ENCODE results near the gene NMT1.

Gene NMT1

DNA sequence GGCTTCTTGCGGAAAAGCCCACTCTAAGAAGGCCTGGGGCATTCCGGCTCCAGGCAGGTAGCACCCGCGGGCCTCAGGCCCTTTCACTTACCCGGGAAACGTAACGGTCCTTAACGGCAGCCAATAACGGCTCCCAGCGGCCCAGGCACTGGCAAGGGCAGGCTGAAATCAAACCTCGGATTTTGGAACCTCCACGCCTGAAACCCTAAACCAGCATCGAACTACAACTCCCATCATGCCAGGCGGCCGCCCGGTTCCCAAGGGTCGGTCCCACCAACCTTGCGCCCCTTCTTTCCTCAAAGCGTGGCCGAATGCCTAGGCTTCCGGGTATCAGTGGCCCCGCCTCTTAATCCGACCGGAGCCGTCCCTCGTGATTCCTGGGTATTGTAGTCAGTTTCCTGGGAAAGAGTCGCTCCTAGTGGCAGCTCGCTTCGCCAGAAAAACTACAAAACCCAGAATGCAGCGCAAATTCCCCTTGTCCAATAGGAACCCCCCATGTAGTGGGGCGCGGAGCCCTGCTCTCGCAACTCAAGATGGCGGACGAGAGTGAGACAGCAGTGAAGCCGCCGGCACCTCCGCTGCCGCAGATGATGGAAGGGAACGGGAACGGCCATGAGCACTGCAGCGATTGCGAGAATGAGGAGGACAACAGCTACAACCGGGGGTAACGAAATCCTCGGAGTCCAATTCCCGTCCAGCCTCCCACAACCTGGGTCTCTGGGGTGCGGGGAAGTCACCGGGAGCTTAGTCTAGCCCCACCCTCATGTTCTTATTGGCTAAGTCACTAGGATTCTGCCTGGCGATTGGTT, at the start of gene NMT1:
NMT1 (plus strand) TSS at position 521 of the 809 bp plus-strand sequence; CDS start at position 534, 13 bp downstream.
- DNase-seq (ENCODE audit: low read depth): peak; percentile 89

DNA sequence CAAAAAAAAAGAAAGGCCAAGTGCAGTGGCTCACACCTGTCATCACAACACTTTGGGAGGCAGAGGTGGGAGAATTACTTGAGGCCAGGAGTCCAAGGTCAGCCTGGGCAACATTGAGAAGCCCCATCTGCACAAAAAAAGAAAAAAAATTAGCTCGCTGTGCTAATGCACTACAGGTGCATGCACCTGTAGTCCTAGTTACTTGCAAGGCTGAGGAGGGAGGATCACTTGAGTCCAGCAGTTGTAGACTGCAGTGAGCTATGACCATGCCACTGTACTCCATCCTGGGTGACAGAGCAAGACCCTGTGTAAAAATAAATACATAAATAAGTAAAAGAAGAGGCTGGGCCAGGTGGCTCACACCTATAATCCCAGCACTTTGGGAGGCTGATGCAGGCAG, 49.4 kb upstream of the NMT1 start:
- DNase-seq (ENCODE audit: low read depth): no peak

DNA sequence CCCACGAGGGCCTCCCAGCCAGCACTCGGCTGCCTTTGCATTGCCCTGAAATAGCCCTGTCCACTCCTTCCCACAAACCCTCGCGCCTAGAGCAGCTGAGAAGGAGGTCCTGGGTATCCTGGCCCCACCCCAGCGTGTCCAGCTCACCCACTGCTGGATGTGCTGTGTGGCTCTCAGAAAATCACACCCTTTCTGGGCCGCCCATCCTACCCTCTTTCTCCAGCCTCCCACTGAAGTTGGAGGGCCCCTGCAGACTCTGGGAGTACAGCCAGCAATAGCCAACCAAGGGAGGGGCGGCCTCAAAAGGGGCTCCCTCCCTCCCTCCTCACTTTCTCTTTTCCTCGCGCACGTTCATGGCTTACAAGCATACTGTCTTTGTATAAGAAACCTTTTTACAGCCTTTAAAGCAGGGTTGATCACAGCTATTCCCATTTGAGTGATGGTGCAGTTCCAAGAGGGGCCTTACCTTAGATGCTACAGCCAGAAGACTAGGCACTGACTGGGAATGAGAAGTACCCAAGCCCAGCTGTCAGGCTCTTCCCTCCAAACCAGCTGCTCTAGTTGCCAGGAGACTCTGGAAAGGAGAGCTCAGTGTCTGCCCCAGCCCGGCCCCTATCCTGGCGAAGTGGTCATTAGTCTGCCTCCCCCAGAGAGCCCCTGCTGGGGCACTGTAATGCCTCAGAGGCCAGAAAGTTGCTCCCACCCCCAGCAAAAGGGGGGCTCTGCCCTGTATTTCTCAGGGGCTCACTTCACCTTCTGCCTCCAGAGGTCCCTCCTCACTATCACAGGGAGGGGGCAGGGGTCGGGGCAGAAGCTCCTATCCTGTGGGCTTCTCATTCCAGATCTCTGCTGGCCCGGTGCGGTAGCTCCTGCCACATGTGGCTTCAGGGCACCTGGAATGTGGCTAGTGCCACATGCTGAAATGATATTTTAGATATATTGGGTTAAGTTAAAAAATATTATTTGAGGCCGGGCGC, 47.8 kb upstream of the NMT1 start:
- DNase-seq (ENCODE audit: low read depth): no peak

DNA sequence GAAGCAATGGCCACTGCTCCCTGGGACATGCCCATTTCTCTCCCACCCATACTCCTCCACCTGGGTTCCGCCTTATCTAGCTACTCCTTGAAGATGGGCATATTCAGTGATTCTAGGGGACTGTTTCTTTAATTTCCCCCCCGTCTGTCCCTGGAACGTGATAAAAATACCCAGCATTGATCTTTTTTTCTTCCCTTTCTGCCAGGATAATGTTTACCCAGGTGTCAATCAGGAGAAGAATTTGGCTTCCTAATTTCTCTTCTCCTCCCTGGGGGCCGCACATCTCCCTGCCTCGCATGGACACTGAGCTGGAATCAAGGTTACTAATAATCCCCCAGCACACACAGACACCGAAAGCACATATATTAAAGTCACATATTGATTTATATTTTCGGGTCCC, 44.9 kb upstream of the NMT1 start:
- DNase-seq (ENCODE audit: low read depth): no peak

DNA sequence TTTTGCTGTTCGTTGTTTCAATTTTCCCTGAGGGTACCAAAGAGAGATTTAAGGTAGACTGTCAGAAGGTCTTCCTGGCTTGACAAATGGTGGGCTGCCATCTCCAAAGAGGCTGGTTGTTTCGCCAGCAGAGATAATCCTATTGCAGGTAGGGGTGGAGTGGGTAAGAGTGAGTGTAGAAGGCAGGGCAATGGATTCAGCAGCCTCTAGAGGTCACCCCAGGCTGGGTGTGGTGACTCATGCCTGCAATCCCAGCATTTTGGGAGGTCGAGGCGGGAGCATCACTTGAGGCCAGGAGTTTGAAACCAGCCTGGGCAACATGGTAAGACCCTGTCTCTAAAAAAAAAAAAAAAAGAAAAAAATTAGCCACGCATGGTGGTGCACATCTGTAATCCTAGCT, 44.3 kb upstream of the NMT1 start:
- no peak for DNase-seq (ENCODE audit: low read depth)

DNA sequence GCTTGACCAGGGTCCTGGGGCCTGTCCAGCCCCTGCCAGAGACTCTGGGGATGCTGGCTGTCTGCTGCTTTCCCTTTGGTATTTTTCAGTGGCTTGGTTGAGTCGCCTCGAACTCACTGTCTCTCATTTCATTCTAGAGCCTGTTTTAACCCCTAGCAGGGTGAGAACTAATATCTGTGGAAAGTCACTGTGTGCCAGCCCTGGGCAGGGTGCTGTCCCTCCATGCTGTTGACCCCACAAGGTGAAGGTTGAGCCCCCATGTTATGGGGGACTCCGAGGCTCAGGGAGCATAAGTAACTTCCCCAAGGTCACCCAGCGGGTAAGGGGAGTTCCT, 42.6 kb upstream of the NMT1 start:
- DNase-seq (ENCODE audit: low read depth): no peak

DNA sequence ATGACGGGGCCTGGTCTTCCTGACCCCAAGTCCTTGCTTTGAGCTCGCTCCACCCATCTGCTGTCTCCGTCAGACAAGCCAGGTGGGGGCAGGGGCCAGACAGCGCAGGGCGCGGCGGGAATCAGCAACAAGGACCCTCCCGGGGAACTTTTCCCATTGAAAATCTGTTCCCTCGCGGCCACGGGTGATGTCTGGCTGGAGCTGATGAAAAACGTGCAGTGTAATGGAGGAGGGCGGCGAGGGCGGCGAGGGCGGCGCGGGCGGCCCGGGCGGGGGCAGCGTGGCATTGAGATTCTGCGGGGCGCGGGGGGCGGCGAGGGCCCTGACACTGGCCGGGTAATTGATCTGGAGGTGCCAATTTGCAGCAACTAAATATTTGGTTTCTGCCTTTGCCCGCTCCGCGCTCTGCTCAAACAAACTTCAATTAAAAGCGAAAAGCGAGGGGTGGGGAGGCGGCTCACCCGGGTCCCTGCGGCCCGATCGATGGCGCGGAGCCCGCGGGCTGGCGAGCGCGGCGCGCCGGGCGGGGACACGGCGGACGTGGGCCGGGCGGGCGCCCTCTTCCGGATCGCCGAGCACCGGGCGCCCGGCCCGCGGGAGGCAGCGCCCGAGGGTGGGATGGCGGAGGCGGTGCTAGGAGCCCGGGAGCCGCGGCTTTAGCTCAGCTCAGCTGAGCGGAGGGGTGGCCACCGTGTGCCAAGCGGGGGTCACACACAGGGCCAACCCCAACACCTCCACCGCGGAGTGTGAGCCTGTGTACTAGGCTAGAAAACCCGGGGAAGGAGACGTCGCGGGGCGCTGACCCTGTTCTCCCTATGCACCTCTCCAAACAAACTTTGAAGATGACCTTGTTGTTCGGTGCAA, 42.0 kb upstream of the NMT1 start:
- no peak for DNase-seq (ENCODE audit: low read depth)

DNA sequence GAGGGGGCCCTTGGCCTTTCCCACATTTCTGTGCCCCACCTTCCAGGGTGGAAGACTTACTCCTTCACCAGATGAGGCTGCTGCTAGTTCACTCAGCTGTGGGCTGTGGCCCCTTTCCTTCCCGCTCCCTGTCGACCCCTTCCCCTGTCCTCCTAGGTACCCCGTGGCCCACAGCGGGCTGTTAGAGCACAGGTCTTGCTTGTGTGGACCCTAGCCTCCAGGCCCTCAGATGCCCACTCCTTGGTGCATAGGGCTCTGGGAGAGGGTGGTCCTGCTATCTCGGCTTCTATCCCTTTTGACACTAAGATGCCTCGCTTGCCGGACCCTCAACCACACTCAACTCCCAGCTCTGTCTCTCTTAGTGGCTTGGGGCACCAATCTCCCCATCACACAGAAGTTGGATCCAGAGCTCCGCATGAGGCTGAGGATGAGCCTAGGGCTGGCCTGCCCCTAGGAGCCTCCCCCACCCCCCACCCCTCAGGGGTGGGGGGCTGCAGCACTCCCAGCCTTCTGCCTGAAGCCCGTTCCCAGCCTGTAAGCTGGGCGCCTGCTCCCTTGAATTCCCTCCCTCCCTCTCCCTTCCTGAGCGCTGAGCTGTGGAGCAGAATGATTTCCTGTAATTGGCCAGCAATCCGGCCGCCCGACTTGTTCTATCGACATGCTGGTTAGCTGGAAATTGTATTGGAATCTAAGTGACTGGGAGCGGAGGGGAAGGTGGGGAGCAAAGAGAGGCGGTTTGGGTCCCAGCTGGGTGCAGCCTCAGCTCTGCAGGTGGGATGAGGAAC, 40.6 kb upstream of the NMT1 start:
- DNase-seq (ENCODE audit: low read depth): no peak

DNA sequence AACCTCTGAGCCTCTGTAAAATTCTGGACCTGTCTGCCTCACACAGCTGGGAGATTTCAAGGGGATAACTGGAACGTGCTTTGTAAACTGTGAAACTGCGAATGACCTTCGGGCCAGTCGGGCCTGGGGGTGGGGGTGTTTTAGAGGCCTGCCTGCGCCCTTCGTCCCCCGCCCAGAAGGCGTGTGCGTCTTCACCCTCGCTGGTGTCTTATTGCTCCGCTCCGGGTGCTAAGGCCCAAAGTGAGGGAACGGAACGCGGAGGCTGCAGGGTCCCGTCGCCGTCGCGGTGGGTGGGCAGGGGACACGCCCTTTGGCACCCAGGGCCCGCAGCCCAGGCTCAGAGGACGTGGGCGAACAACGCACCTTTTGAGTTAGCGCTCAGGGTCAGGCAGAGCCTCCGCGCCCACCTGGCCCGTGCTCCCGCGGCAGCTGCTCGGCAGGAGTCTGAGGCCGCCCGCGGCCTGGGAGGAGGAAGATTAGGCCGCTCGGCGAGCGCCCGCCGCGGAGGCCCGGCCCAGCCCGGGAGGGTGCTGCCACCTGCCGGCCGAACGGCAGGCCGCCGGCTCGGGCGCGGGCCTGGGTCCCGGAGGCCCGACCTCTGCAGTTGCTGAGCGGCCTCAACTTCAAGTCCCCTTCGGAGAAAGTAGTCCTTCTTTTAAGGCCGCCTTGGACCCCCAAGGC, 39.4 kb upstream of the NMT1 start:
- peak; percentile 37 for DNase-seq (ENCODE audit: low read depth)

DNA sequence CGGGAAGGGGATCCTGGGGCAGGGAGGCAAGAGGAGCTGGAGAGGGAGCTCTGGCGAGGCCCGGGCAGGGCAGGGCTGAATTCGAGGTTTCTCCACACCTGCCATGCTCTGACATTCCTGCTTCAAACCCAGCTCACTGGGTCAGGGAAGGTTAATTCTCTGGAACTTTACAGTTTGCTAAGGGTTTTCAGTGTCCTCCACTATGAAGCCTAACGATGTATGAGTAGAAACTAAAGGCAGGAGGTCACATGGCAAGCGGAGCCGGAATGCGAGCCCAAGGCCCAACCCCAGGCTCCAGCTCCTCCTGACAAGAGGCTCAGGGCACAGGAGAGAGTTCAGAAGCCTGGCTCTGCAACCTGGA, 38.8 kb upstream of the NMT1 start:
- DNase-seq (ENCODE audit: low read depth): no peak

DNA sequence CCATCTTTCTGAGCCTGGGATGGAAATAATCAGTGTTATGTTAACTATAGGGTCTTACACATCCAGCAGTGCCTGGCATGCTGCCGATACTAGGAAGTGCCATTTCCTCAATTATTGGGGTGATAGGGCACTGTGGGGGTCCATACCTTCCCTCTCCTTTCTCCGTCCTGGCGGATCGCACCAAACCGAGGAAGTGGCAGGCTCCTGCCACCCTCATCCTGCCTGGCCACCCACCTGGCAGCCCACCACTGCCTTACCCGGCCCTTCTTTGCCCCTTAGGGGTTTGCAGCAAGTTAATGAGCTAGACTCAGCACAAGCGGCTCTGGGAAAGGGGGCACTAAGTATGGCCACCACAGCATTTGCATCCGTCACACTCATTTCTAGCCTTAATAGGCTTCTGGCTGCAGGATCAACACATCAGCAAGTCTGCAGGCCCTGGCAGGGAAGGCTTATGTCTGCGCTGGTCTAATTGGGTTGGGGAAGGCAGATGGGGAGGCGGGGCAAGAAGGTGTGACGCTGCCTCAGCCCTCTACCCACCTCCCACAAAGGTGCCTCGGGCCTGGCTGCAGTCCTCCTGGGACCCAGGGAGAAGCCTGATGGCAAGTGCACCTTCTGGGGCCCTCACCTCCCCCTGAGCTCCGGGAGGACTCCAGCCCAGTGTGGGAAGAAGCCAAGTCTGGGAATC, 38.3 kb upstream of the NMT1 start:
- no peak for DNase-seq (ENCODE audit: low read depth)

DNA sequence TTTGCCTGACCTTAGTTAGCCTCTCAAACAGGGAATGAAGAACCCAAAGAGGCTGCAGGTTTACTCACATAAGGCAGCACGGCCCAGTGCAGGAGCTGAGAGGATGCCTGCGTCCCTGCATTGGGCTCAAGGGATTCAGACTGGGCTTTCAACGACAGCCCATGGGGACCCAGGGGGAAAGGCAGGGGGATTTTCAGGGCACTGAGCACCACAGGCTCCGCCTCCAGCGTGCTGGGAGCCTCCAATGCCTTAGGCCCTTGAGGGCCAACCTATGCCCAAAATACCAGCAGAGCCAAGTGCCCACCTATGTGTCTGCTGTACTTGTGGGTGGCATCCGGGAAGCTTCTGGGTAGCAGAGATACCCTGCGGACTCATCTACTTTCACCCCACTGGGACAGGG, 32.0 kb upstream of the NMT1 start:
- DNase-seq (ENCODE audit: low read depth): no peak

DNA sequence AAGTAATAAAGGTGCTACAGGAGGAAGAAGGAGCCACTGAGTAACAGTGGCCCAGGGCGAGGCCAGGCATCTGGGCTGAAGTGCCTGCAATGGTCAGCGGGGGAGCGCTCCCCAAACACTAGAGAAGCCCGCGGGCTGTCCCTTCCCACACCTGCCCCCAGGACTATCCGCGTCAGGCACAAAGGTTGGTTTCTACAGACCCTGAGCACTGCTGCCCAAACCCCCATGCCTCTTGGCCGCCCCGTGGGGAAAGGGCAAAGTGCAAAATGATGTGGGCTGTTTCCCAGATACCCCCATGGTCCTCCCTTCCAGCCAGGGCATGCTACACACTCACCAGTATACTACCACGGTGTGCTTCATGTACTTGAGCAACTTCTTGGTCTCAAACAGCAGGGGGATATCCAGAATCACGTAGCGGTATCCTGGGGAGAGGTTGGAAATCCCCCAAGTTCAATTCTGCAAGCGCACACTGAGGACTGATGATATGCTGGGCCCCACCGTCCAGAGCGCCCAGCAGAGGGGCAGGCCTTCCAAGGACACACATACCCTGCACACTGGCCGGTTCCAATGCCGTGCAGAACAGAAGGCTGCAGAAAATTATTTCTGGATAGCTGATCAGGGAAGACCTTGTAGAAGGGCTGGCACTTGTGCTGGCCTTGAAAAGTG, 31.2 kb upstream of the NMT1 start:
- DNase-seq (ENCODE audit: low read depth): no peak

DNA sequence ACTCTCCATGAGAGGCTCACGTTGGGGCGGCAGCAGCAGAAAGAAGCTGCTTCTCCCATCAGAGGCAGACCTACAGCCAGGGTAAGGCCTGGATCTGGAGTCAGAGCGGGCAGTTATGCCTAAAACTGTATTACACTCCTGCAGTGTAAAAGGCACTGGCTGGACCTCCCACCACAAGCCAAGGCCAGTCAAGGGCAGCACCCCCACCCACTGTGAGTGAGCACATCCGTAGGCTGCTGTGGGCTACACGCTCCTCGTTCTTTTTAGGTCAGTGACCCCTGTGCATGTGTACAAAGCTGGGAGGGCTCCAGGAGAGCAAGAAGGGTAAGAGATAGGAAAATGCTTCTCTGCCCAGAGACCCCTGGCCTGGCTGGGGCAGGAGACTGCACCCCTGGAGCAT, 30.4 kb upstream of the NMT1 start:
- DNase-seq (ENCODE audit: low read depth): no peak

DNA sequence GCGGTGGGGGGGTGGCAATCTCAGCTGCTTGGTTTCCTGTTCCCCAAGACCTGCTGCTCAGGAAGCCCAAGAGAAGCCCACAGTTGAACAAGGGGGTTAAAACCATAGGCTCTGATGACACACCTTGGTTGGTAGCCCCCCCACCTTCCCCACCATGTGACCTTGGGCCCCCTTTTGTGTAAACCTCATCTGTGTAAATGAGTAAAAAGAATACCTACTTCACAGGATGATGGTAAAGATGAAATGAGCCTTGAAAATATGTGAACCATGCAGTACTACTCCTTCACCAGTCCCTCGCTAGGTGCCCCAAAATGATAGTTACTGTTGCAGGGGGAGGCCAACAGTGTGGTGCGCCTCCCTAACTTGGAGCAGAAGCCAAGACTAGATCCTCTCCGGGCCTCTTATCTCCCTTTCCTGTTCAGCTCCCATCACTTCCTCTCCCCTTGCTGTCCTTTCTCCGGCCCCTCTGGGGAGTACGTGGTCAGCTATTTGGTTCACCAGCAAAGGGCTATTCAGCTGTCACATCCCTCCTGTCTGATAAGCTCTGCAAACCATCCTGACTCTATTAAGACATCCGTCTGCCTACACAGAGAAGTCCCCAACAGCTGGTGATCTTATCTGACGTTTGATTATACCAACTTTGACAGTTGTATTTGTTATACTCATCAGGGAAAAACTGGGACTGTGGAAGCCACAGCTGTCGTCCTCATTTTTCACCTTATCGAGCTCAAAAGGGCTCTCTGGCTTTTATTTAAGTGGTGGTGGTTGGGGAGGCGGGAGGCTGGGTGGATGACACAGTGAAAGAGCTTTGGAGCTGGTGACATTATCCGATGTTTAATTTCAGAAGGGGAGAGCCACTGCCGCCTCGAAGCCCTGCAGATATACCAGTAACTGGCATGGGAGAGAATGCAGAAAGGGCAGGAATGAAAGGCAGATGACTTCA, 29.6 kb upstream of the NMT1 start:
- no peak for DNase-seq (ENCODE audit: low read depth)

DNA sequence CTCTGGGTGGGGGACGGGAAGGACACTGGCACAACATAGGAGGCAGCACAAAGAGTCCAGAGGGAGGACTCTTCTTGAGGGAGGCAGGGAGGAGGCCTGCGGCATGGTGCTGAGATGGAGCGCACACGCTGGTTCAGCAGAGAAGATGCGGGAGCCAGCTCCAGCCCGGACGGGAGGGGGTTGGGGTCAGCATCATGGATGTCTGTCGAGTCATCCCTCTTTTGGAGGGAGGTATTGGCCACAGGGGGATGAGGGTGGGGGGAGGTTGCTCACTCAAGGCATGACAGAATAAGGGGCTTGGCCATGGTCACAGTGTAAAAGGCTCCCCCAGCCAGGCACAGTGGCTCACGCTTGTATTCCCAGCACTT, 29.0 kb upstream of the NMT1 start:
- DNase-seq (ENCODE audit: low read depth): no peak

DNA sequence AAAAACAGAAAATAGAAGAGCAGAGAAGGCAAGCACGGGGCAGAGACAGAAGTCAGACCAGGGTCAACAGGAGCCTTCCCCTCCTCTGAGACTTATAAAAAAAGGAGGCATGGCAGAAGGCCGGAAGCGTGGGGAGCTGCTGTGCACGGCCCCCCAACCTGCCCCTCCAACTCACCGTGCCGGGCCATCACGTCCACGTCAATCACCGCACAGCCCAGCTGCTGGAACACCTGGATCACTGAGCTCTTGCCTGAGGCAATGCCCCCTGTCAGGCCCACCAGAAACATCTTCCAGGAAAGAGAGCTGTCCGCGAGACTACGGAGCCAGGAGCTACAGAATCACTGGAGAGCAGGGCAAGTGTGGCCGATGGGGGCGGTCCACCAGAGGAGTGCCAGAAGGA, 26.5 kb upstream of the NMT1 start:
- DNase-seq (ENCODE audit: low read depth): no peak

DNA sequence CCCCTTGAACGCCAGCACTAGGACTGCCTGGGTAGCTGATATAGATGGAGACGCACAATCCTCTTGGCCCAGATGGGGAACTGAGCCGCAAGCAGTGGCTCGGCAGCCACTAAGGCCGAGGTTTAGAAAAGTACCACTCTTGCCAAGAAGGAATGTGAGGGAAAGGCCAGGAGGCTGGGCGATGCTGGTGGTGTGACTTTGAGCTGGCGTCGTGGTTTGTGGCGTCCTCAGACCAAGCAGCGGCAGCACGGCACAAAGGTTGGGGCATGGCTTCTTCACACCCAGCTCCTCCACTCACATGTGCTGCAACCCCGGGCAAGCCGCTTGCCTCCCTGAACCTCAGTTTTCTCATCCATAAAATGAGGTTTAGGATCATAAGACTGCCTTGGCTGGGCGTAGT, 25.3 kb upstream of the NMT1 start:
- no peak for DNase-seq (ENCODE audit: low read depth)

DNA sequence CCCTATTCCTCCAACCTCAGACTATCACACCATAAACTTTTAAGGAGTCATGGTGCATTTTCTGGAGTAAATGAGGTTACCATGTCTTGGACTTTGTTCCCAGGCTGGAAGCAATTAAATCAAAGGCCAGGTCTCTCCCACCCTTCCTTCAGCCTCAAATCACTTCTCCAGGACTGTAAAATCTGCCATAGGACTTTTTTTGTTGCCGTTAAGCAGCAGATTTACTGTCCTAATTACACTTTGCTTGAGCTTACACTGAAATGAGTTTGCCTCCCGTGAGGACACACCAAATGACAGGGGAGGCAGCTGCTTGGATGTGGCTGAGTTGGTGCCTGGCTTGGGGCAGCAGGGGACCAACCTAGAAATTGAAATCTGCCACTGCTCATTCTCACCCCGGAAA, 24.4 kb upstream of the NMT1 start:
- no peak for DNase-seq (ENCODE audit: low read depth)
